ENCODE results near the gene WFDC11. TPM values are rescaled to one million over a fixed set of nuclear protein-coding genes. Genes with fewer than 3 reads are reported as not detected.
"Not testable (repeated sequence)": the region's sequence is repeated elsewhere in the genome, so short reads cannot be mapped to it uniquely, and the experiment has no call there.

WFDC11 gene
- total RNA-seq, 1 donor: not detected

- DNase-seq (ENCODE audit: insufficient read length, low spot score, missing footprints): peak; percentile 17
- H3K27me3 ChIP-seq (ENCODE audit: insufficient read depth, low read length): no peaks in the 10 kb centered on the region
- H3K4me1 ChIP-seq (ENCODE audit: insufficient read depth, low read length): no peaks in the 10 kb centered on the region
- no peaks in the 10 kb centered on the region for H4K20me1 ChIP-seq (ENCODE audit: insufficient read depth, low read length)
- TF ChIP-seq, protein P1, sequence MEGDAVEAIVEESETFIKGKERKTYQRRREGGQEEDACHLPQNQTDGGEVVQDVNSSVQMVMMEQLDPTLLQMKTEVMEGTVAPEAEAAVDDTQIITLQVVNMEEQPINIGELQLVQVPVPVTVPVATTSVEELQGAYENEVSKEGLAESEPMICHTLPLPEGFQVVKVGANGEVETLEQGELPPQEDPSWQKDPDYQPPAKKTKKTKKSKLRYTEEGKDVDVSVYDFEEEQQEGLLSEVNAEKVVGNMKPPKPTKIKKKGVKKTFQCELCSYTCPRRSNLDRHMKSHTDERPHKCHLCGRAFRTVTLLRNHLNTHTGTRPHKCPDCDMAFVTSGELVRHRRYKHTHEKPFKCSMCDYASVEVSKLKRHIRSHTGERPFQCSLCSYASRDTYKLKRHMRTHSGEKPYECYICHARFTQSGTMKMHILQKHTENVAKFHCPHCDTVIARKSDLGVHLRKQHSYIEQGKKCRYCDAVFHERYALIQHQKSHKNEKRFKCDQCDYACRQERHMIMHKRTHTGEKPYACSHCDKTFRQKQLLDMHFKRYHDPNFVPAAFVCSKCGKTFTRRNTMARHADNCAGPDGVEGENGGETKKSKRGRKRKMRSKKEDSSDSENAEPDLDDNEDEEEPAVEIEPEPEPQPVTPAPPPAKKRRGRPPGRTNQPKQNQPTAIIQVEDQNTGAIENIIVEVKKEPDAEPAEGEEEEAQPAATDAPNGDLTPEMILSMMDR (IDR thresholded peaks at IDR 0.05; ENCODE audit: extremely low read depth, low read depth, low read length): no peak
- H3K4me2 ChIP-seq (ENCODE audit: insufficient read depth, low read length): no peak overlapping the region
- H3K79me2 ChIP-seq (ENCODE audit: insufficient read depth, low read length): no peaks in the 10 kb centered on the region
- H3K36me3 ChIP-seq (ENCODE audit: insufficient read depth, low read length): no peaks in the 10 kb centered on the region
- H2AFZ ChIP-seq (ENCODE audit: low read length): no peak overlapping the region
- H3K4me3 ChIP-seq (ENCODE audit: insufficient read depth, low read length): no peak overlapping the region
- H3K27ac ChIP-seq (ENCODE audit: low read depth, low read length): no peak overlapping the region
- no peaks in the 10 kb centered on the region for H3K9me3 ChIP-seq (ENCODE audit: low read depth, low read length)
Measured at GRCh38 chr20:45647441-45648050, 22.5 kb downstream of the WFDC11 start.

GRCh38 chr20:45646875-45647274 is 23.2 kb downstream of the WFDC11 start:
- Histone ChIP-seq H3K27ac (ENCODE audit: low read depth, low read length) (no peak overlapping the region), H3K9me3 (ENCODE audit: low read depth, low read length) (no peaks in the 10 kb centered on the region), H3K36me3 (ENCODE audit: insufficient read depth, low read length) (no peaks in the 10 kb centered on the region), H3K4me2 (ENCODE audit: insufficient read depth, low read length) (no peak overlapping the region), H3K4me1 (ENCODE audit: insufficient read depth, low read length) (no peaks in the 10 kb centered on the region), H2AFZ (ENCODE audit: low read length) (no peak overlapping the region), H3K79me2 (ENCODE audit: insufficient read depth, low read length) (no peaks in the 10 kb centered on the region), H3K4me3 (ENCODE audit: insufficient read depth, low read length) (no peak overlapping the region), H3K27me3 (ENCODE audit: insufficient read depth, low read length) (no peaks in the 10 kb centered on the region), H4K20me1 (ENCODE audit: insufficient read depth, low read length) (no peaks in the 10 kb centered on the region)
- no peak for DNase-seq (ENCODE audit: insufficient read length, low spot score, missing footprints)
- TF ChIP-seq, protein P1 (IDR thresholded peaks at IDR 0.05; ENCODE audit: extremely low read depth, low read depth, low read length): no peak

GRCh38 chr20:45645869-45646268 is 24.2 kb downstream of the WFDC11 start:
- H3K79me2 ChIP-seq (ENCODE audit: insufficient read depth, low read length); H3K36me3 ChIP-seq (ENCODE audit: insufficient read depth, low read length); H2AFZ ChIP-seq (ENCODE audit: low read length); DNase-seq (ENCODE audit: insufficient read length, low spot score, missing footprints); H3K4me2 ChIP-seq (ENCODE audit: insufficient read depth, low read length); H3K4me3 ChIP-seq (ENCODE audit: insufficient read depth, low read length); H3K9me3 ChIP-seq (ENCODE audit: low read depth, low read length); H4K20me1 ChIP-seq (ENCODE audit: insufficient read depth, low read length); H3K27ac ChIP-seq (ENCODE audit: low read depth, low read length); H3K27me3 ChIP-seq (ENCODE audit: insufficient read depth, low read length); H3K4me1 ChIP-seq (ENCODE audit: insufficient read depth, low read length): not testable (repeated sequence)

DNA sequence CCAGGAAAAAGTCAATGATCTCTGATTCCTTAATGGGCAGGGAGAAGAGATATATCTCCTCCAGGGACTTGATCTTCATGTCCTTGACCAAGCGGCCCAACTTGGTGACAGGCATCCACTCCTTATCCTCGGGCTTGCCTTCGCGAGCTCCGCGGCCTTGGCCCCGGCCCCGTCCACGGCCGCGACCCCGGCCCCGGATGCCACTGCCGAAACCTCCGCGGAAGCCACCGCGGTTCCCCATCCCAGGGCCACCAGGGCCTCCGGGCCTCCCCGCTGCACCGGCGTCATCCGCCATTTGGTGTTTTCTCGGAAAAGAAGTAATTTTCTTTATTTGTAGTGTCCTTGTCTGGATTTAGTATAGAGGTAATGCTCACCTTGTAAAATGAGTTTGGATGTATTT is 29.0 kb downstream of the WFDC11 start:
- DNase-seq (ENCODE audit: insufficient read length, low spot score, missing footprints); H3K27ac ChIP-seq (ENCODE audit: low read depth, low read length); H2AFZ ChIP-seq (ENCODE audit: low read length); H3K4me2 ChIP-seq (ENCODE audit: insufficient read depth, low read length); H3K36me3 ChIP-seq (ENCODE audit: insufficient read depth, low read length); H3K4me1 ChIP-seq (ENCODE audit: insufficient read depth, low read length); H4K20me1 ChIP-seq (ENCODE audit: insufficient read depth, low read length); H3K27me3 ChIP-seq (ENCODE audit: insufficient read depth, low read length); H3K4me3 ChIP-seq (ENCODE audit: insufficient read depth, low read length); H3K9me3 ChIP-seq (ENCODE audit: low read depth, low read length); H3K79me2 ChIP-seq (ENCODE audit: insufficient read depth, low read length): not testable (repeated sequence)

GRCh38 chr20:45639687-45640086 is 30.4 kb downstream of the WFDC11 start:
- TF ChIP-seq, protein P1 (IDR thresholded peaks at IDR 0.05; ENCODE audit: extremely low read depth, low read depth, low read length): no peak
- H3K27me3 ChIP-seq (ENCODE audit: insufficient read depth, low read length): no peaks in the 10 kb centered on the region
- H3K4me3 ChIP-seq (ENCODE audit: insufficient read depth, low read length): no peak overlapping the region
- H3K9me3 ChIP-seq (ENCODE audit: low read depth, low read length): no peaks in the 10 kb centered on the region
- no peaks in the 10 kb centered on the region for H4K20me1 ChIP-seq (ENCODE audit: insufficient read depth, low read length)
- no peaks in the 10 kb centered on the region for H3K4me1 ChIP-seq (ENCODE audit: insufficient read depth, low read length)
- no peaks in the 10 kb centered on the region for H3K79me2 ChIP-seq (ENCODE audit: insufficient read depth, low read length)
- no peaks in the 10 kb centered on the region for H3K36me3 ChIP-seq (ENCODE audit: insufficient read depth, low read length)
- H3K27ac ChIP-seq (ENCODE audit: low read depth, low read length): no peak overlapping the region
- no peak overlapping the region for H3K4me2 ChIP-seq (ENCODE audit: insufficient read depth, low read length)
- no peak overlapping the region for H2AFZ ChIP-seq (ENCODE audit: low read length)
- no peak for DNase-seq (ENCODE audit: insufficient read length, low spot score, missing footprints)
